Measurements from ENCODE around the gene KRT33A.

Gene KRT33A

GRCh38 chr17:41298458-41299135, 52.0 kb downstream of the KRT33A start:
- H3K9me3 ChIP-seq (replicated peaks; ENCODE audit: insufficient read depth, low read length), result no peaks in the 10 kb centered on the region
- H3F3A ChIP-seq (ENCODE audit: insufficient read depth, low read length), result no peaks in the 10 kb centered on the region
- no peak overlapping the region for H3K4me2 ChIP-seq (ENCODE audit: low read depth, low read length)
- H3K9ac ChIP-seq (ENCODE audit: low read length), result no peak overlapping the region
- H3K9me2 ChIP-seq (replicated peaks; ENCODE audit: insufficient read depth, low read length), result no peaks in the 10 kb centered on the region
- H4K20me1 ChIP-seq (ENCODE audit: insufficient read depth, low read length), result no peaks in the 10 kb centered on the region
- H2AFZ ChIP-seq (ENCODE audit: low read length), result no peak overlapping the region
- DNase-seq, result no peak
- H3K27me3 ChIP-seq (replicated peaks; ENCODE audit: insufficient read depth, low read length), result no peaks in the 10 kb centered on the region
- no peak overlapping the region for H3K4me3 ChIP-seq (ENCODE audit: low read length)
- TF ChIP-seq EZH2phosphoT487 (IDR thresholded peaks at IDR 0.05; ENCODE audit: low read length) (no peak), EZH2 (optimal IDR thresholded peaks at IDR 0.05; ENCODE audit: low read depth, low read length) (no peak)
- TF ChIP-seq, protein P1, sequence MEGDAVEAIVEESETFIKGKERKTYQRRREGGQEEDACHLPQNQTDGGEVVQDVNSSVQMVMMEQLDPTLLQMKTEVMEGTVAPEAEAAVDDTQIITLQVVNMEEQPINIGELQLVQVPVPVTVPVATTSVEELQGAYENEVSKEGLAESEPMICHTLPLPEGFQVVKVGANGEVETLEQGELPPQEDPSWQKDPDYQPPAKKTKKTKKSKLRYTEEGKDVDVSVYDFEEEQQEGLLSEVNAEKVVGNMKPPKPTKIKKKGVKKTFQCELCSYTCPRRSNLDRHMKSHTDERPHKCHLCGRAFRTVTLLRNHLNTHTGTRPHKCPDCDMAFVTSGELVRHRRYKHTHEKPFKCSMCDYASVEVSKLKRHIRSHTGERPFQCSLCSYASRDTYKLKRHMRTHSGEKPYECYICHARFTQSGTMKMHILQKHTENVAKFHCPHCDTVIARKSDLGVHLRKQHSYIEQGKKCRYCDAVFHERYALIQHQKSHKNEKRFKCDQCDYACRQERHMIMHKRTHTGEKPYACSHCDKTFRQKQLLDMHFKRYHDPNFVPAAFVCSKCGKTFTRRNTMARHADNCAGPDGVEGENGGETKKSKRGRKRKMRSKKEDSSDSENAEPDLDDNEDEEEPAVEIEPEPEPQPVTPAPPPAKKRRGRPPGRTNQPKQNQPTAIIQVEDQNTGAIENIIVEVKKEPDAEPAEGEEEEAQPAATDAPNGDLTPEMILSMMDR (IDR thresholded peaks at IDR 0.05; ENCODE audit: low read length), result no peak
- H3K27ac ChIP-seq (ENCODE audit: low read length), result no peak overlapping the region
- H3K36me3 ChIP-seq (replicated peaks; ENCODE audit: insufficient read depth, low read length), result no peaks in the 10 kb centered on the region
- peaks cover 9% of the 10 kb centered on the region; the same call in 1 of the 2 replicates for H3K4me1 ChIP-seq (ENCODE audit: low read length)
- no peaks in the 10 kb centered on the region for H3K79me2 ChIP-seq (ENCODE audit: low read length)

DNA sequence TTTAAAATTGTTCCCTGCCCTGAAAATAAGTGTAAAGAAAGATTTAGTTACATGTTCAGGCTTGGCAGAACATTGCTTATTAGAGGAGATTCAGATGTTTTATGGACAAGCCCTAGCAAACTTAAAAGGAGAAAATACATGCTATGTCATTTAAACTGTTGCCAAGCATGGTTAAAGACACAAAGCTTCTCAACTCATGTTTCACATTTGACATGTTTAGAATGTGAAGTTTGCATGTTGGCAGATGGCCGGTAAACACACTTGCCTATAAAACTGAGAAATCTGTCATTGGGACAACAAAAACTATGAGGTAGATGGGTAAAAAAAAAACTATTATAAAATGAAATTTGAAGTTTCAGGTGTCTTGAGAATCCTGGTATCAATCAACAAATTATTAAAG, 53.8 kb downstream of the KRT33A start:
- no peaks in the 10 kb centered on the region for H3K9me2 ChIP-seq (replicated peaks; ENCODE audit: insufficient read depth, low read length)
- no peak overlapping the region for H3K4me2 ChIP-seq (ENCODE audit: low read depth, low read length)
- no peak overlapping the region for H3K9ac ChIP-seq (ENCODE audit: low read length)
- H3K27ac ChIP-seq (ENCODE audit: low read length), result no peak overlapping the region
- H3K9me3 ChIP-seq (replicated peaks; ENCODE audit: insufficient read depth, low read length), result no peaks in the 10 kb centered on the region
- TF ChIP-seq, protein P1 (IDR thresholded peaks at IDR 0.05; ENCODE audit: low read length), result no peak
- no peak for TF ChIP-seq EZH2 (optimal IDR thresholded peaks at IDR 0.05; ENCODE audit: low read depth, low read length)
- no peak for TF ChIP-seq EZH2phosphoT487 (IDR thresholded peaks at IDR 0.05; ENCODE audit: low read length)
- H3K27me3 ChIP-seq (replicated peaks; ENCODE audit: insufficient read depth, low read length), result no peaks in the 10 kb centered on the region
- H4K20me1 ChIP-seq (ENCODE audit: insufficient read depth, low read length), result no peaks in the 10 kb centered on the region
- no peaks in the 10 kb centered on the region for H3K79me2 ChIP-seq (ENCODE audit: low read length)
- H3K4me3 ChIP-seq (ENCODE audit: low read length), result no peak overlapping the region
- H3K4me1 ChIP-seq (ENCODE audit: low read length), result peaks cover 6% of the 10 kb centered on the region; the same call in 1 of the 2 replicates
- H3F3A ChIP-seq (ENCODE audit: insufficient read depth, low read length), result no peaks in the 10 kb centered on the region
- no peaks in the 10 kb centered on the region for H3K36me3 ChIP-seq (replicated peaks; ENCODE audit: insufficient read depth, low read length)
- no peak overlapping the region for H2AFZ ChIP-seq (ENCODE audit: low read length)
- DNase-seq, result no peak

Data from MM.1S (cell line).